Smooth muscle cell (in vitro differentiated cells): Measurements from ENCODE around the gene S100A6. TPM values are rescaled to one million over a fixed set of nuclear protein-coding genes. Genes with fewer than 3 reads are reported as not detected.

Experiments used
- DNase-seq: peaks from one replicate; lab custom pipeline; 2025; ENCODE audit not compliant: unreplicated experiment; lab: John Stamatoyannopoulos, UW
- H2AFZ ChIP-seq: fragments of 200-600 bp; sonication (generic); 2 replicates; pipeline ENCODE4 v1.6.0; 2016; ENCODE audit warnings: antibody characterized with exemption, low read depth, mild to moderate bottlenecking
- H3F3A ChIP-seq: fragments of 200-600 bp; sonication (generic); 2 replicates; pipeline ENCODE4 v1.6.0; 2017; ENCODE audit warnings: antibody characterized with exemption, low read depth
- H3K27ac ChIP-seq: fragments of 200-600 bp; sonication (generic); 2 replicates; pipeline ENCODE4 v1.5.1; 2016; ENCODE audit warnings: low read depth, mild to moderate bottlenecking
- H3K27me3 ChIP-seq: fragments of 200-600 bp; sonication (generic); 2 replicates; pipeline ENCODE4 v1.6.1; 2016; ENCODE audit warnings: low read depth, mild to moderate bottlenecking
- H3K36me3 ChIP-seq: fragments of 200-600 bp; sonication (generic); 2 replicates; pipeline ENCODE4 v1.5.1; 2016; ENCODE audit warnings: low read depth
- H3K4me1 ChIP-seq: fragments of 200-600 bp; sonication (generic); 2 replicates; pipeline ENCODE4 v1.5.1; 2016; ENCODE audit warnings: low read depth
- H3K4me2 ChIP-seq: fragments of 200-600 bp; sonication (generic); 2 replicates; pipeline ENCODE4 v1.6.0; 2016; ENCODE audit warnings: mild to moderate bottlenecking
- H3K4me3 ChIP-seq: fragments of 200-600 bp; sonication (generic); 2 replicates; pipeline ENCODE4 v1.5.1; 2016; ENCODE audit warnings: mild to moderate bottlenecking
- H3K79me2 ChIP-seq: fragments of 200-600 bp; sonication (generic); 2 replicates; pipeline ENCODE4 v1.6.0; 2016; ENCODE audit warnings: low read depth, mild to moderate bottlenecking
- H3K9ac ChIP-seq: fragments of 200-600 bp; sonication (generic); 2 replicates; pipeline ENCODE4 v1.6.0; 2016; ENCODE audit warnings: low read depth
- H3K9me3 ChIP-seq: fragments of 200-600 bp; sonication (generic); replicated peaks from 2 replicates; pipeline ENCODE4 v1.5.1; 2016; ENCODE audit warnings: low read depth
- H4K20me1 ChIP-seq: fragments of 200-600 bp; sonication (generic); 2 replicates; pipeline ENCODE4 v1.6.0; 2016; ENCODE audit warnings: low read depth
- CTCF ChIP-seq: fragments of 200-600 bp; sonication (generic); IDR thresholded peaks from 2 replicates; pipeline ENCODE4 v1.5.1; 2017; ENCODE audit warnings: borderline replicate concordance, mild to moderate bottlenecking, antibody characterized with exemption; ENCODE audit not compliant: insufficient read depth, poor library complexity, severe bottlenecking
- WGBS: methylation state at CpG from one replicate; pipeline ENCODE4 v1.1.7; 2016; ENCODE audit warnings: low lambda C conversion rate; 5-methylcytosine and 5-hydroxymethylcytosine counted together
- polyA plus RNA-seq: library from polyadenylated mRNA; unstranded; fragments of >200 nt; fragmentation: Nextera tagmentation; extraction: Ambion mirVana; gene quantifications from 2 replicates; pipeline ENCODE4 v1.2.1, GENCODE V29; 2016
- total RNA-seq: library from RNA; depleted of rRNA; stranded (reverse); fragments of >200 nt; gene quantifications from 2 replicates; pipeline ENCODE4 v1.2.3, GENCODE V29; 2014

S100A6 gene
- total and polyA plus RNA-seq, 2 experiments from 2014 or later = 499 to 1,358 TPM

- peaks cover 7% of the 10 kb centered on the region for H3F3A ChIP-seq
- no peaks in the 10 kb centered on the region for H3K79me2 ChIP-seq
- DNase-seq = peak; percentile 21
- TF ChIP-seq CTCF = no peak
- H3K36me3 ChIP-seq = no peaks in the 10 kb centered on the region
- no peaks in the 10 kb centered on the region for H3K27me3 ChIP-seq
- peaks cover 7% of the 10 kb centered on the region for H3K4me1 ChIP-seq
- no peaks in the 10 kb centered on the region for H4K20me1 ChIP-seq
- 32% methylated on average over 7 of the region's 7 CpGs for WGBS
- peak overlapping the region; percentile 66 for H3K27ac ChIP-seq
- H3K9ac ChIP-seq = no peak overlapping the region
- H3K4me2 ChIP-seq = peak overlapping the region; percentile 64
- H3K9me3 ChIP-seq = no peaks in the 10 kb centered on the region
- H3K4me3 ChIP-seq = no peak overlapping the region
- peak overlapping the region; percentile 60 for H2AFZ ChIP-seq
Observed at GRCh38 chr1:153506831-153507413, 28.9 kb downstream of the S100A6 start.

GRCh38 chr1:153506386-153506785 lies 29.4 kb downstream of the S100A6 start:
- H3K27me3 ChIP-seq = no peaks in the 10 kb centered on the region
- no peaks in the 10 kb centered on the region for H4K20me1 ChIP-seq
- peak overlapping the region; percentile 66 for H3K27ac ChIP-seq
- H3K4me2 ChIP-seq = peak overlapping the region; percentile 64
- no peaks in the 10 kb centered on the region for H3K79me2 ChIP-seq
- H3K4me3 ChIP-seq = no peak overlapping the region
- no peaks in the 10 kb centered on the region for H3K9me3 ChIP-seq
- no peak overlapping the region for H2AFZ ChIP-seq
- peaks cover 7% of the 10 kb centered on the region for H3F3A ChIP-seq
- no peaks in the 10 kb centered on the region for H3K36me3 ChIP-seq
- 83% methylated on average over 5 of the region's 5 CpGs for WGBS
- no peak for DNase-seq
- H3K9ac ChIP-seq = no peak overlapping the region
- peaks cover 7% of the 10 kb centered on the region for H3K4me1 ChIP-seq
- TF ChIP-seq CTCF = no peak

GRCh38 chr1:153505576-153505975 lies 30.2 kb downstream of the S100A6 start:
- Histone ChIP-seq H3K79me2 (no peaks in the 10 kb centered on the region), H3F3A (peaks cover 7% of the 10 kb centered on the region), H3K27ac (no peak overlapping the region), H3K4me1 (peaks cover 7% of the 10 kb centered on the region), H3K4me3 (no peak overlapping the region), H3K27me3 (no peaks in the 10 kb centered on the region), H4K20me1 (no peaks in the 10 kb centered on the region), H3K36me3 (no peaks in the 10 kb centered on the region), H3K9ac (no peak overlapping the region), H3K9me3 (no peaks in the 10 kb centered on the region), H3K4me2 (no peak overlapping the region), H2AFZ (no peak overlapping the region)
- WGBS = 79% methylated on average over 1 of the region's 1 CpG
- DNase-seq = no peak
- no peak for TF ChIP-seq CTCF

- Histone ChIP-seq H3K27ac (no peak overlapping the region), H3K79me2 (no peaks in the 10 kb centered on the region), H3K9me3 (no peaks in the 10 kb centered on the region), H3K27me3 (no peaks in the 10 kb centered on the region), H3K4me1 (peaks cover 7% of the 10 kb centered on the region), H3F3A (peaks cover 7% of the 10 kb centered on the region), H3K36me3 (no peaks in the 10 kb centered on the region), H3K9ac (no peak overlapping the region), H2AFZ (no peak overlapping the region), H4K20me1 (no peaks in the 10 kb centered on the region), H3K4me2 (no peak overlapping the region), H3K4me3 (no peak overlapping the region)
- DNase-seq = no peak
- TF ChIP-seq CTCF = no peak
- WGBS = 84% methylated on average over 3 of the region's 3 CpGs
Observed at GRCh38 chr1:153503766-153504165, 32.0 kb downstream of the S100A6 start.
